DOHH2 (cell line): ENCODE measurements around the gene STARD3.

Experiments used
- H3F3A ChIP-seq: fragments of 200-600 bp; sonication (generic), shearing (Covaris generic); 2 replicates; pipeline ENCODE4 v1.6.0; 2016; ENCODE audit warnings: antibody characterized with exemption, mild to moderate bottlenecking; ENCODE audit not compliant: control insufficient read depth, insufficient read depth
- H3K27ac ChIP-seq: fragments of 200-600 bp; sonication (generic); 2 replicates; pipeline ENCODE4 v1.5.1; 2014; ENCODE audit warnings: low read depth, mild to moderate bottlenecking, low read length, moderate library complexity
- H3K27me3 ChIP-seq: fragments of 200-600 bp; sonication (generic); 2 replicates; pipeline ENCODE4 v1.6.1; 2014; ENCODE audit warnings: mild to moderate bottlenecking, low read length, mixed read lengths; ENCODE audit not compliant: control insufficient read depth
- H3K36me3 ChIP-seq: fragments of 200-600 bp; sonication (generic); 2 replicates; pipeline ENCODE4 v1.6.1; 2014; ENCODE audit warnings: mild to moderate bottlenecking, low read length, moderate library complexity, mixed read lengths; ENCODE audit not compliant: control insufficient read depth
- H3K4me1 ChIP-seq: fragments of 200-600 bp; sonication (generic); 2 replicates; pipeline ENCODE4 v1.6.1; 2014; ENCODE audit warnings: mild to moderate bottlenecking, low read length, mixed read lengths; ENCODE audit not compliant: control insufficient read depth
- H3K4me2 ChIP-seq: fragments of 200-600 bp; sonication (generic); 2 replicates; pipeline ENCODE4 v1.6.0; 2014; ENCODE audit warnings: mild to moderate bottlenecking, low read length, moderate library complexity
- H3K4me3 ChIP-seq: fragments of 200-600 bp; sonication (generic); 2 replicates; pipeline ENCODE4 v1.5.1; 2014; ENCODE audit warnings: mild to moderate bottlenecking, low read length, mixed read lengths
- H3K79me2 ChIP-seq: fragments of 200-600 bp; sonication (generic); 2 replicates; pipeline ENCODE4 v1.6.1; 2014; ENCODE audit warnings: mild to moderate bottlenecking, low read length, mixed read lengths; ENCODE audit not compliant: control insufficient read depth
- H3K9me2 ChIP-seq: fragments of 200-600 bp; sonication (generic); replicated peaks from 2 replicates; pipeline ENCODE4 v1.6.1; 2014; ENCODE audit warnings: mild to moderate bottlenecking, low read length, mixed read lengths; ENCODE audit not compliant: control insufficient read depth
- H3K9me3 ChIP-seq: fragments of 200-600 bp; sonication (generic); 2 replicates; pipeline ENCODE4 v1.6.1; 2014; ENCODE audit warnings: antibody characterized with exemption, low read length, mixed read lengths; ENCODE audit not compliant: control insufficient read depth, insufficient read depth
- H4K20me1 ChIP-seq: fragments of 200-600 bp; sonication (generic); 2 replicates; pipeline ENCODE4 v1.6.0; 2014; ENCODE audit warnings: low read depth, mild to moderate bottlenecking, antibody characterized with exemption, low read length, moderate library complexity; ENCODE audit not compliant: control insufficient read depth, insufficient read depth
- EZH2phosphoT487 ChIP-seq: fragments of 200-600 bp; sonication (generic); IDR thresholded peaks from 2 replicates; pipeline ENCODE4 v1.6.1; 2017; ENCODE audit warnings: borderline replicate concordance, mild to moderate bottlenecking, antibody characterized with exemption, low read length, moderate library complexity, mixed read lengths
- TF ChIP-seq, protein P1 (sequence below): fragments of 200-600 bp; sonication (generic); IDR thresholded peaks from one replicate; pipeline ENCODE4 v1.5.1; 2014; ENCODE audit warnings: antibody characterized with exemption, mild to moderate bottlenecking, low read depth, low read length; ENCODE audit not compliant: poor library complexity, severe bottlenecking

Gene STARD3

DNA sequence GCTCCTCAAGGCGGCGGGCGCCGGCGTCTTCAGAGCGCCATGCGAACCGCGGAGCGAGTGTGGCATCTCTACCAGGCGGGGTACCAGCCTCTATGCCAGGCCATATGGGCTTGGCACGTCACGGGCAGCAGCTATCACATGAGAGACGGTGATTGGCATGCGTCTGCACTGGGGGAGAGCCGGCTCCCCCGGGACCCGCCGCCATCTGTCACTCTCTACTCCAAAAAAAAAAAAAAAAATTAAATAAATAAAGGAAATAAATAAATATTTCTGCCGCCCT lies 29.2 kb upstream of the STARD3 start, which contains the start of gene NEUROD2:
Gene NEUROD2, minus strand, starts transcription at position 70 of the 280 bp plus-strand sequence. CDS start 1,321 bp downstream, outside the sequence.
- Histone ChIP-seq H3K9me3 (no peaks in the 10 kb centered on the region), H3K4me3 (no peak within 1 kb of the TSS), H3K4me2 (no peak within 1 kb of the TSS), H3K9me2 (no peaks in the 10 kb centered on the region), H3K27ac (no peak within 1 kb of the TSS), H3K4me1 (peaks cover 19% of the 10 kb centered on the region), H3K79me2 (no peaks in the 10 kb centered on the region), H3F3A (no peaks in the 10 kb centered on the region; the same call in 1 of the 2 replicates), H4K20me1 (0 out of 2 replicates have a peak, but pooled peaks cover 2% of the 10 kb centered on the region), H3K36me3 (no peaks in the 10 kb centered on the region), H3K27me3 (peaks cover 66% of the 10 kb centered on the region)
- TF ChIP-seq, protein P1, sequence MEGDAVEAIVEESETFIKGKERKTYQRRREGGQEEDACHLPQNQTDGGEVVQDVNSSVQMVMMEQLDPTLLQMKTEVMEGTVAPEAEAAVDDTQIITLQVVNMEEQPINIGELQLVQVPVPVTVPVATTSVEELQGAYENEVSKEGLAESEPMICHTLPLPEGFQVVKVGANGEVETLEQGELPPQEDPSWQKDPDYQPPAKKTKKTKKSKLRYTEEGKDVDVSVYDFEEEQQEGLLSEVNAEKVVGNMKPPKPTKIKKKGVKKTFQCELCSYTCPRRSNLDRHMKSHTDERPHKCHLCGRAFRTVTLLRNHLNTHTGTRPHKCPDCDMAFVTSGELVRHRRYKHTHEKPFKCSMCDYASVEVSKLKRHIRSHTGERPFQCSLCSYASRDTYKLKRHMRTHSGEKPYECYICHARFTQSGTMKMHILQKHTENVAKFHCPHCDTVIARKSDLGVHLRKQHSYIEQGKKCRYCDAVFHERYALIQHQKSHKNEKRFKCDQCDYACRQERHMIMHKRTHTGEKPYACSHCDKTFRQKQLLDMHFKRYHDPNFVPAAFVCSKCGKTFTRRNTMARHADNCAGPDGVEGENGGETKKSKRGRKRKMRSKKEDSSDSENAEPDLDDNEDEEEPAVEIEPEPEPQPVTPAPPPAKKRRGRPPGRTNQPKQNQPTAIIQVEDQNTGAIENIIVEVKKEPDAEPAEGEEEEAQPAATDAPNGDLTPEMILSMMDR: no peak
- TF ChIP-seq EZH2phosphoT487: no peak

GRCh38 chr17:39608142-39608981 lies 28.6 kb upstream of the STARD3 start:
- H3K4me2 ChIP-seq: no peak overlapping the region
- H3K79me2 ChIP-seq: no peaks in the 10 kb centered on the region
- H3K9me2 ChIP-seq: no peaks in the 10 kb centered on the region
- H4K20me1 ChIP-seq: 0 out of 2 replicates have a peak, but pooled peaks cover under 1% of the 10 kb centered on the region
- H3F3A ChIP-seq: no peaks in the 10 kb centered on the region; the same call in 1 of the 2 replicates
- H3K9me3 ChIP-seq: no peaks in the 10 kb centered on the region
- H3K27me3 ChIP-seq: peaks cover 61% of the 10 kb centered on the region
- H3K4me1 ChIP-seq: peaks cover 19% of the 10 kb centered on the region
- H3K27ac ChIP-seq: no peak overlapping the region
- H3K36me3 ChIP-seq: no peaks in the 10 kb centered on the region
- no peak overlapping the region for H3K4me3 ChIP-seq
- TF ChIP-seq, protein P1: no peak
- no peak for TF ChIP-seq EZH2phosphoT487

- H3K36me3 ChIP-seq: no peaks in the 10 kb centered on the region
- no peaks in the 10 kb centered on the region for H3K79me2 ChIP-seq
- H3K9me3 ChIP-seq: no peaks in the 10 kb centered on the region
- TF ChIP-seq EZH2phosphoT487: no peak
- TF ChIP-seq, protein P1: no peak
- peaks cover 50% of the 10 kb centered on the region for H3K27me3 ChIP-seq
- H3F3A ChIP-seq: no peaks in the 10 kb centered on the region
- H3K27ac ChIP-seq: no peak overlapping the region
- H3K4me3 ChIP-seq: no peak overlapping the region
- H4K20me1 ChIP-seq: no peaks in the 10 kb centered on the region
- H3K9me2 ChIP-seq: no peaks in the 10 kb centered on the region
- H3K4me2 ChIP-seq: no peak overlapping the region
- H3K4me1 ChIP-seq: peaks cover 10% of the 10 kb centered on the region
Observed at GRCh38 chr17:39609416-39610025, 27.4 kb upstream of the STARD3 start.
